GM10266 (cell line): Measurements from ENCODE around the gene IFNGR1.

Experiments
- DNase-seq: peaks from one replicate; pipeline ENCODE4 v3.0.0; 2012; ENCODE audit errors: extremely low spot score
- TF ChIP-seq, protein P1 (sequence below): IDR thresholded peaks from 2 replicates; pipeline ENCODE4 v1.5.1; 2012; ENCODE audit warnings: mild to moderate bottlenecking, low read depth; ENCODE audit not compliant: control insufficient read depth, insufficient read depth; ENCODE audit errors: missing control alignments

IFNGR1 gene

DNA sequence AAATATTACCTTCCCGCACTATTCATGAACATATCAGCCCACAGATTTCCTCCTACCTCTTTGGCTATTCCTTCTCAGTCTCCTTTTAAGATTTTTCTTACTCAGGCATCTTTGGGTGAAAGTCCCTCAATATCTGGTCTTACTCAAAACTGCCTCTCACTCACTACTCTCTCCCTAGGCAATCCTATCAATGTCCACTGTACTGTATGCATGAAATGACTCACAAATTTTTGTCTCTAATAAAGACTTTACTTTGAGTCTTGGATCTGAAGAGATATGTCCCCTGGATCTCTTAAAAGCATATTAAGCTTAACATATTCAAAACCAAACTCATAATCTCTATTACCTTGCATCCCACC lies 70.2 kb downstream of the IFNGR1 start:
- DNase-seq: no peak
- TF ChIP-seq, protein P1, sequence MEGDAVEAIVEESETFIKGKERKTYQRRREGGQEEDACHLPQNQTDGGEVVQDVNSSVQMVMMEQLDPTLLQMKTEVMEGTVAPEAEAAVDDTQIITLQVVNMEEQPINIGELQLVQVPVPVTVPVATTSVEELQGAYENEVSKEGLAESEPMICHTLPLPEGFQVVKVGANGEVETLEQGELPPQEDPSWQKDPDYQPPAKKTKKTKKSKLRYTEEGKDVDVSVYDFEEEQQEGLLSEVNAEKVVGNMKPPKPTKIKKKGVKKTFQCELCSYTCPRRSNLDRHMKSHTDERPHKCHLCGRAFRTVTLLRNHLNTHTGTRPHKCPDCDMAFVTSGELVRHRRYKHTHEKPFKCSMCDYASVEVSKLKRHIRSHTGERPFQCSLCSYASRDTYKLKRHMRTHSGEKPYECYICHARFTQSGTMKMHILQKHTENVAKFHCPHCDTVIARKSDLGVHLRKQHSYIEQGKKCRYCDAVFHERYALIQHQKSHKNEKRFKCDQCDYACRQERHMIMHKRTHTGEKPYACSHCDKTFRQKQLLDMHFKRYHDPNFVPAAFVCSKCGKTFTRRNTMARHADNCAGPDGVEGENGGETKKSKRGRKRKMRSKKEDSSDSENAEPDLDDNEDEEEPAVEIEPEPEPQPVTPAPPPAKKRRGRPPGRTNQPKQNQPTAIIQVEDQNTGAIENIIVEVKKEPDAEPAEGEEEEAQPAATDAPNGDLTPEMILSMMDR: no peak

GRCh38 chr6:137148306-137149034 lies 70.7 kb downstream of the IFNGR1 start:
- TF ChIP-seq, protein P1: no peak
- DNase-seq: no peak
